Activated naive CD4-positive, alpha-beta T cell treated with Interleukin-2 at 50 U/mL for 16 hours (primary cell): ENCODE data around the gene COG1.
"Not testable (repeated sequence)": the region's sequence is repeated elsewhere in the genome, so short reads cannot be mapped to it uniquely, and the experiment has no call there.

Experiments
- DNase-seq: peaks from one replicate; pipeline ENCODE4 v3.0.0-alpha.2; 2020

COG1 gene

GRCh38 chr17:73192894-73193701, at the start of gene COG1:
COG1 (plus strand) TSS chr17:73193055; CDS start chr17:73193070, 15 bp downstream.
- DNase-seq, result peak; percentile 84

- not testable (repeated sequence) for DNase-seq
These were observed 48.6 kb upstream of the COG1 start for GRCh38 chr17:73144209-73144608.

- DNase-seq, result no peak
These were observed 47.2 kb upstream of the COG1 start for GRCh38 chr17:73145641-73146040.

GRCh38 chr17:73147791-73148190, 45.1 kb upstream of the COG1 start:
- DNase-seq, result not testable (repeated sequence)

- DNase-seq, result no peak
These were observed 44.1 kb upstream of the COG1 start for GRCh38 chr17:73148540-73149334.

- DNase-seq, result not testable (repeated sequence)
These were observed 42.1 kb upstream of the COG1 start for GRCh38 chr17:73150622-73151300.

GRCh38 chr17:73151916-73152632, 40.8 kb upstream of the COG1 start:
- no peak for DNase-seq

- no peak for DNase-seq
These were observed 37.3 kb upstream of the COG1 start for GRCh38 chr17:73155410-73156165.

GRCh38 chr17:73156166-73156840, 36.6 kb upstream of the COG1 start:
- peak; percentile 60 for DNase-seq

- no peak for DNase-seq
These were observed 35.9 kb upstream of the COG1 start for GRCh38 chr17:73156887-73157520.

- DNase-seq, result no peak
These were observed 35.3 kb upstream of the COG1 start for GRCh38 chr17:73157521-73157890.

- DNase-seq, result no peak
These were observed 34.7 kb upstream of the COG1 start for GRCh38 chr17:73158133-73158532.

GRCh38 chr17:73160980-73161630, 31.8 kb upstream of the COG1 start:
- no peak for DNase-seq

- no peak for DNase-seq
These were observed 29.8 kb upstream of the COG1 start for GRCh38 chr17:73163043-73163442.

- no peak for DNase-seq
These were observed 27.0 kb upstream of the COG1 start for GRCh38 chr17:73165616-73166404.

GRCh38 chr17:73166731-73167581, 25.9 kb upstream of the COG1 start:
- DNase-seq, result peak; percentile 19

- no peak for DNase-seq
These were observed 24.2 kb upstream of the COG1 start for GRCh38 chr17:73168667-73169066.

GRCh38 chr17:73170324-73170723, 22.5 kb upstream of the COG1 start:
- DNase-seq, result no peak

- no peak for DNase-seq
These were observed 20.6 kb upstream of the COG1 start for GRCh38 chr17:73172252-73172651.
